DND-41 (cell line): Measurements from ENCODE around the gene EMC10.

Source experiments
- ATAC-seq: fragments of 200-7000 bp; cut with Tn5 transposase; 3 replicates; pipeline ENCODE4 v1.9.1; 2021; ENCODE audit warnings: low read depth; ENCODE audit not compliant: insufficient read depth
- DNase-seq: peaks from one replicate; pipeline ENCODE4 v3.0.0-alpha.2; 2020
- H2AFZ ChIP-seq: 2 replicates; pipeline ENCODE4 v1.6.0; 2012; ENCODE audit warnings: low read depth, low read length
- H3K27ac ChIP-seq: 2 replicates; pipeline ENCODE4 v1.5.1; 2012; ENCODE audit warnings: low read length, inconsistent platforms
- H3K27me3 ChIP-seq: fragments of 200-600 bp; sonication (generic); 2 replicates; pipeline ENCODE4 v1.6.0; 2012; ENCODE audit warnings: low read length, mild to moderate bottlenecking, inconsistent platforms; ENCODE audit not compliant: insufficient read depth, poor library complexity
- H3K36me3 ChIP-seq: 2 replicates; pipeline ENCODE4 v1.5.1; 2012; ENCODE audit warnings: low read length, inconsistent platforms; ENCODE audit not compliant: insufficient read depth
- H3K4me1 ChIP-seq: 2 replicates; pipeline ENCODE4 v1.5.1; 2012; ENCODE audit warnings: mild to moderate bottlenecking, low read length; ENCODE audit not compliant: insufficient read depth
- H3K4me2 ChIP-seq: 2 replicates; pipeline ENCODE4 v1.6.0; 2012; ENCODE audit warnings: mild to moderate bottlenecking, moderate library complexity, low read length, inconsistent platforms; ENCODE audit not compliant: insufficient read depth
- H3K4me3 ChIP-seq, 2 experiments: fragments of 200-600 bp in 1 of 2; shearing (Covaris generic) in 1 of 2; 2 replicates each; pipeline ENCODE4 v1.5.1; 2012 to 2016; ENCODE audit warnings: inconsistent platforms in 2 of 2, low read length in 2 of 2, mild to moderate bottlenecking in 2 of 2, low read depth in 1 of 2, moderate library complexity in 1 of 2
- H3K79me2 ChIP-seq: 2 replicates; pipeline ENCODE4 v1.6.0; 2012; ENCODE audit warnings: low read length, inconsistent platforms; ENCODE audit not compliant: insufficient read depth
- H3K9ac ChIP-seq: 2 replicates; pipeline ENCODE4 v1.6.0; 2012; ENCODE audit warnings: low read depth, mild to moderate bottlenecking, inconsistent platforms, low read length, moderate library complexity
- H3K9me3 ChIP-seq: 2 replicates; pipeline ENCODE4 v1.5.1; 2012; ENCODE audit warnings: low read length, moderate library complexity, mild to moderate bottlenecking, inconsistent platforms; ENCODE audit not compliant: insufficient read depth, severe bottlenecking
- H4K20me1 ChIP-seq: 2 replicates; pipeline ENCODE4 v1.6.0; 2012; ENCODE audit warnings: low read length; ENCODE audit not compliant: insufficient read depth
- CTCF ChIP-seq: IDR thresholded peaks from 2 replicates; pipeline ENCODE4 v1.5.1; 2012; ENCODE audit warnings: borderline replicate concordance, low read length, moderate library complexity, mild to moderate bottlenecking; ENCODE audit not compliant: poor library complexity, severe bottlenecking; ENCODE audit errors: extremely low read depth
- EZH2 ChIP-seq: IDR thresholded peaks from 3 replicates; pipeline ENCODE4 v1.6.1; 2012; ENCODE audit warnings: borderline replicate concordance, low read depth, mild to moderate bottlenecking, moderate library complexity, low read length, inconsistent platforms; ENCODE audit not compliant: severe bottlenecking

EMC10 gene

GRCh38 chr19:50511069-50511822, 34.9 kb downstream of the EMC10 start, which contains the start of gene JOSD2:
Gene JOSD2 (minus strand): TSS chr19:50511191. CDS start chr19:50510431, 760 bp downstream.
- Histone ChIP-seq H3K4me1 (peaks cover 21% of the 10 kb centered on the region), H3K27ac (peak within 1 kb of the TSS; percentile 81), H3K79me2 (peaks cover 6% of the 10 kb centered on the region; the same call in 1 of the 2 replicates), H3K27me3 (no peaks in the 10 kb centered on the region), H2AFZ (peak within 1 kb of the TSS; percentile 92), H3K9me3 (no peaks in the 10 kb centered on the region), H3K36me3 (no peaks in the 10 kb centered on the region), H3K4me3 (peak within 1 kb of the TSS; percentile 61 to 90), H3K9ac (peak within 1 kb of the TSS; percentile 68), H3K4me2 (peak within 1 kb of the TSS; percentile 93), H4K20me1 (no peaks in the 10 kb centered on the region)
- peak; percentile 96 for ATAC-seq
- DNase-seq: peak; percentile 98
- no peak for TF ChIP-seq CTCF
- no peak for TF ChIP-seq EZH2

- Histone ChIP-seq H4K20me1 (no peaks in the 10 kb centered on the region), H3K27ac (no peak overlapping the region), H2AFZ (peak overlapping the region; percentile 92), H3K4me2 (peak overlapping the region; percentile 93), H3K9me3 (no peaks in the 10 kb centered on the region), H3K4me1 (peaks cover 21% of the 10 kb centered on the region), H3K36me3 (no peaks in the 10 kb centered on the region), H3K27me3 (no peaks in the 10 kb centered on the region), H3K9ac (peak overlapping the region; percentile 68), H3K79me2 (peaks cover 6% of the 10 kb centered on the region; the same call in 1 of the 2 replicates), H3K4me3 (peak overlapping the region in 1 of 2 experiments; percentile 90; a peak in 2 of 4 replicates)
- ATAC-seq (no peak), DNase-seq (no peak)
- TF ChIP-seq EZH2 (no peak), CTCF (no peak)
Observed at GRCh38 chr19:50512112-50512998, 36.0 kb downstream of the EMC10 start.

- H3K36me3 ChIP-seq: no peaks in the 10 kb centered on the region
- H4K20me1 ChIP-seq: no peaks in the 10 kb centered on the region
- H3K9ac ChIP-seq: no peak overlapping the region
- no peak overlapping the region for H3K27ac ChIP-seq
- H3K4me1 ChIP-seq: peaks cover 21% of the 10 kb centered on the region
- TF ChIP-seq EZH2 (no peak), CTCF (no peak)
- H3K4me2 ChIP-seq: no peak overlapping the region
- H2AFZ ChIP-seq: no peak overlapping the region
- no peaks in the 10 kb centered on the region for H3K27me3 ChIP-seq
- no peak for ATAC-seq
- peaks cover 6% of the 10 kb centered on the region; the same call in 1 of the 2 replicates for H3K79me2 ChIP-seq
- H3K9me3 ChIP-seq: no peaks in the 10 kb centered on the region
- no peak overlapping the region for H3K4me3 ChIP-seq
- DNase-seq: no peak
Observed at GRCh38 chr19:50512999-50513745, 36.9 kb downstream of the EMC10 start.
